ENCODE measurements around the gene PACS2.

PACS2 gene

DNA sequence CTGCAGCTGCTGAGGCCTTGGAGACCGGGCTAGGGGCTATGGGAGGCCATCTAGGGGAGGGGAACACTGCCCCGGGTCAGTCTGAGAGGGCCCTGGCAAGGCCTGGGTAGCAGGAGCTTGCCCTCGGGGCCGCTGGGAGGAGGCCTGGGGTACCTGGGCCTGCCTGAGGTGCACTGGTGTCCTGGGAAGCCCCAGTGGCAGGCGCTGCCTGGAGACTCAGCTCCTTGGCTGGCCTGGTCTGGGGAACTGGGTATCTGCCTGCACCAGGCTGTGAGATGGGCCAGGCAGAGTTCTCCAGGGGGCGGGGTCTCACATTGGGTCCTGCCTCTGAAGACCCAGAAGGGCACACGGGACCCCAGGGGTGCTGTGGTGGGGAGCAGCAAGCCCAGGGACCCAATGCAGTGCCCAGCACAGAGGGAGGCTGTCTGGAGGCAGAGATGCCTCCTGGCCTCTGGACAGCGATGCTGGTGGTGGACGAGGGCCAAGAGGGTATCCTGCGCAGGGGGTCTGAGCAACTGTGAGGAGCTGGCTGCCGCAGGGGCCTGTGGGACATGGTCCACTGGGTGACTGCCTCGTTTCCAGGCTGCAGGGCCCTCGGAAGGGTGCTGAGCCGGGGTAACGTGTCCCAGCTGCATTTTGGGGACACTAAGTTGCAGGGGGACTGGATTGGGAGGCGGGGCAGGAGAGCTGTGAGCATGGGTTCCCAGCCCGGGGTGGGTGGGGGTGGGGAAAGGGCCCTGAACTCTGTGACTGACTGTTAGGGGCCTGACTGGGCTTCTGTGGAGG, 97.6 kb downstream of the PACS2 start:
- no peak for DNase-seq

GRCh38 chr14:105412771-105413543, 98.4 kb downstream of the PACS2 start:
- DNase-seq, result peak; percentile 4

DNA sequence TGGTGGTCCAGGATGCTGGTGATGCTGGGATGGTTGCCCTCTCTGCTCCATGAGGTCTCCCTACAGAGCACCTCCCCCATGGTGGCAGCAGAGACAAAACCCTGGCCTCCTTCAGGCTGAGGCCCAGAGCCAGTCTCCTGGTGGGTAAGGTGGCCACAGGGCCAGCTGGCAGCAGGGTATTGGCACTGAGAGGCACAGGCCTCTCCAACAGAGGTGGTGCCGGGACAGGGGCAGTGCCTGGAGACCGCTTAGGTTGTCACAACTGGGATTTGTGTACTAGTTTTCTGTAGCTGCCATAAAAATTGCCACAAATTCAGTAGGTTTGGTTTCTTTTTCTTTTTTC, 99.0 kb downstream of the PACS2 start:
- no peak for DNase-seq

DNA sequence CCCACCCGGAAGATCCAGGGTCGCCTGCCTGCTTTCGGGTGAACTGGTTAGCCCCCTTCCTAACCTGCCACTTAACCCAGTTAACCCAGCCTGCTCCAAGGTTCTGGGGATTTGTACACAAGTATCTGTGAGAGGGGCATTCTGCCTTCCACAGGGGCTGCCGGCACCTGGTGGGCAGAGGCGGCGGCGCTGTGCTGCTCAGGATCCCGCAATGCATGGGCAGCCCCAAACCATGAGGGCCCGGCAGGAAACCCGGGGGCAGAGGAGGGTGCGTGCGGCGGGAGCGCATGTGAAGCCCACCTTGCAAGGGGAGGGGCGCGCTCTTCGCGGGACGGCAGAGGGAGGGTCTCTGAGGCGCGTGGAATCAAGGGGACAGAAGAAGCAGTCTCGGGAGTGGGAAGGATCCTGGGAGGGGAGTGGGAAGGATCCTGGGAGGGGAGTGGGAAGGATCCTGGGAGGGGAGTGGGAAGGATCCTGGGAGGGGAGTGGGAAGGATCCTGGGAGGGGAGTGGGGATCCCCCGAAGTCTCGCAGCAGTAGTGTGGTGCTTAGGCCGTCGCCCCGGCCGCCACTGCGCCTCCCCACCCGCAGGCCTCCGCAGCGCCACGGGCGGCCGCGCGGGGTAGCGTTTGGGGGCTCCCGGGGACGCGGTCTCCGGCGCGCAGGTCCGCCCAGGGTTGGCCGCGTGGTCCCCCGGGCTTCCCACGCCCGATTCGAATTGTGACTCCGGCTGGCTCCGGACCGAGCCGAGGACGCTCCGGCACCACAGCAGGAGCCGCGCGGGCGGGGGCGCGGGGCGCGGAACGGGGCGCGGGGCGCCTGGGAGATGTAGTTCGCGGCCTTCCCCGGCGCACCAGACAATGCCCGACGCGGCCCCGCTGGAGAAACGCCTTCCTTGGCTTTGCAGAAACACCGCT, 100.2 kb downstream of the PACS2 start:
- peak; percentile 57 for DNase-seq

GRCh38 chr14:105415481-105416428, 101.2 kb downstream of the PACS2 start:
- no peak for DNase-seq

DNA sequence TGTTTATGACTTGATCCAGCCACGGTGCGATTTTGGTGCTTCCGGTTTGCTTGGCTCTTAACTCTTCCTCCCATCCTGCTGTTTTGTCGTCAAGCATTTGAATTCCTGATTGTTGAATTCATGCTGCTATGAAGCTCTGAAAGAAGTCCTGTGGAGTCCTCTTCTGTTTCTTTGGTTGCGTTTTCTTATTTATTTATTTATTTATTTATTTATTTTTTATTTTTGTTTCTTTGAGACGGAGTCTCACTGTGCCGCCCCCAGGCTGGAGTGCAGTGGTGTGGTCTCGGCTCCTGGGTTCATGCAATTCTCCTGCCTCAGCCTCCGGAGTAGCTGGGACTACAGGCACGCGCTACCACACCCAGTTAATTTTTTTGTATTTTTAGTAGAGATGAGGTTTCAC, 102.1 kb downstream of the PACS2 start:
- no peak for DNase-seq

DNA sequence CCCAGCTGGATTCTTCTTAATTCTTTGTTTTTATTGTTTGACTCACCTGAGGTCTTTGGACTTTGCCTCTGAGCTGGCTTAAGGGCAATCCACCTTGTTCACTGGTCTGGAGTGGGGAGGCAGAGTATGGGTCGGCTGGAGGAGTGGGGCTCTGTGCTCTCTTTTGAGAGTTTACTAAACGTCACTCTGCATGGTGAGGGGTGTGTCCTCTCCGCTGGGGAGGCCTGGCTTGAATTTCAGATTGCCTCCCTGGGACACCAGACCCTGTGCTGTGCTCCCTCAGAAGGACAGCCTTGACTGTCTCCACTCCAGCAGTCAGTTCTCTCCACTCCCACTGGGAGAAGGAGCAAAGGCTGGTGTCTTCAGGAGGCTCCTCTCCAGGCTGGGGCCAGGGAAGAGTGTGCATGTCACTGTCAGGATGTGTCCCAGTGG, 103.2 kb downstream of the PACS2 start:
- no peak for DNase-seq

- DNase-seq, result no peak
Measured at GRCh38 chr14:105418269-105419194, 104.0 kb downstream of the PACS2 start.

DNA sequence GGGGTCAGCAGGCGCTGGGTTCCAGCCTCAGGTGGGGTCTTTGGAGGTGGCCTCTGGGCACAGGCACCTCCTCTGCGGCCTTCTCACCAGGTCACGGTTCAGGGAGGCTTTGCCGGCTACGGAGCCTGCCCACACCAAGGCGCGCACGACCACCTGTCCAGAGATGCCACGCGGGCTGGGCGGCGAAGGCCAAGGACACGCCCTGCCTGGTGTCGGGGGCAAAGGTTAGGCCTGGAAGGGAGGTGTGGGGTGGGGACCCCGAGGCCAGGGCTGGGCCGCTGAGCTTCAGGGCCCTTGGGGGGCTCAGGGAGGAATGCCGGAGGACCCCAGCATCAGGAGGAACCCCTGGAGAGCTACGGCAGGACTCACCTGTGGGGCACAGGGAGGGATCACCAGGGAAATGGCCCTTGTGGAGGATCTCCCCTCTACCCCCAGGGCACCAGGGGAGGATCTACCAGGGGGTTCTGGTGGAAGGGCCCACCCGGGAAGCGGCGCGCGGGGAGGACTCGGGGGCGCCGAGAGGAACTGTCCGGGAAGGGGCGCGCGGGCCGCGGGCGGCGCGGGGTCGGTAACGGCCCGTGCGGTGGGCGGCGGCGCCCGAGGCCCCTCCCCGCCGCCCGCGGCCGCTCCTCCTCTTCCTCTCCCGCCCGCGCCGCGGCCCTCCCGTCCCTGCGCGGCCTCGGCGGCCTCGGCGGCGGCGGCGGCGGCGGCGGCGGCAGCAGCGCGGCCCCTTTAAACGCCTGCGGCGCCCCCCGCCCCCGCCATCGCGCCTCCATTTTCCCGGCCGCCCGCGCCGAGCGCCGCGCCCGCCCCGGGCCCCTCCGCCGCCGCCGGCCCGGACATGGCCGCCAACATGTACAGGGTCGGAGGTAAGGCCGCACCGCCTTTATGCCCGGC, 104.9 kb downstream of the PACS2 start, which contains the start of gene MTA1:
Gene MTA1, plus strand, starts transcription at position 633 of the 897 bp plus-strand sequence. Its CDS starts 209 bp downstream, at position 842.
- peak; percentile 42 for DNase-seq

- no peak for DNase-seq
Measured at GRCh38 chr14:105420101-105420973, 105.8 kb downstream of the PACS2 start.

- no peak for DNase-seq
Measured at GRCh38 chr14:105420974-105421674, 106.6 kb downstream of the PACS2 start.

- DNase-seq, result no peak
Measured at GRCh38 chr14:105421723-105422615, 107.4 kb downstream of the PACS2 start.

- DNase-seq, result no peak
Measured at GRCh38 chr14:105422695-105423487, 108.3 kb downstream of the PACS2 start.

DNA sequence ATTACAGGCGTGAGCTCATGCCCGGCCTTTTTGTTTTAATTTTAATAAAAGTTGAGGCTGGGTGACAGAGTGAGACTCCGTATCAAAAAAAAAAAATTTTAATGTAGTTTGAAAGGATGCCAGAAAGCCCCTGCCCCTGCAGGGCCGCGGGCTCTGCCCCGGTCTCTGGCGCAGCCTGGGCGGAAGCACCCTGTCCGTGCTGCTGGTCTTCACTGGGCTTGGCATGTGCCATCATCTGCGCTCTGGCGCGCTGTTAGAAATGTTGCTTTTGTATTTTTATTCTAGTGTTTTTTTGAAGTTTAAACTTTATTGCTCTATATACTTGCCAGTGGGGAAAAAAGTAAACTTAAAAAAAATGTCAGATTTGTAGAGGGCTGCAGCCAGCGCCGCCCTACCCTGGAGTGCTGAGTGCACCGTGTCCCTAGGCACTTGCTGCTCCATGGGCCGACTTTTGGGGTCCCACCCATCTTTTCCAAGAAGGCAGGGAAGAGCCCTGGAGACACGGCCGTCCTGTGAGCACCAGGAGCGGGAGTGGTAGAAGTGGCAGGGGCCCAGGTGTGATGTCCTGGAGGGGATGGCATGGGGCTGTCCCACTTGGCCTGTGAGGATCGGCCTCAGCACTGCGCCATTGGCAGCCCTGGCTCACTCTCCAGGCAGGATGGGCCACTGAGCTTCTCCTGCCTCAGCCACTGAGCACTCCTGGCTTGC, 109.1 kb downstream of the PACS2 start:
- DNase-seq, result no peak

GRCh38 chr14:105424861-105425260, 110.3 kb downstream of the PACS2 start:
- no peak for DNase-seq
